HG03025 (cell line): ENCODE results near the gene UBE3C.

ENCODE experiments used
- ATAC-seq: cut with Tn5 transposase; IDR thresholded peaks from one replicate; pipeline ENCODE4 v1.9.1; 2021; ENCODE audit warnings: mild to moderate bottlenecking, moderate library complexity; ENCODE audit not compliant: unreplicated experiment, low FRiP score

Gene UBE3C

GRCh38 chr7:157318015-157318706 lies 179.4 kb downstream of the UBE3C start:
- peak; percentile 69 for ATAC-seq
